GM12892 (cell line): Measurements from ENCODE around the gene FAM118A.

Experiments used
- DNase-seq: peaks from one replicate; pipeline ENCODE4 v3.0.0; 2011; ENCODE audit not compliant: insufficient read length
- FAIRE-seq: peaks from 2 replicates; lab custom pipeline; 2011; peaks lifted over from hg19 to GRCh38; lab: Jason Lieb, UNC
- POLR2A ChIP-seq: IDR thresholded peaks from 2 replicates; pipeline ENCODE4 v1.6.1; 2011; ENCODE audit warnings: low read depth, low read length, control low read depth
- POLR2AphosphoS5 ChIP-seq: IDR thresholded peaks from 2 replicates; pipeline ENCODE4 v1.6.1; 2011; ENCODE audit warnings: low read depth, low read length, control low read depth
- TAF1 ChIP-seq: IDR thresholded peaks from 2 replicates; pipeline ENCODE4 v1.6.1; 2011; ENCODE audit warnings: low read depth, mild to moderate bottlenecking, control low read depth, low read length, borderline replicate concordance

The FAM118A gene

DNA sequence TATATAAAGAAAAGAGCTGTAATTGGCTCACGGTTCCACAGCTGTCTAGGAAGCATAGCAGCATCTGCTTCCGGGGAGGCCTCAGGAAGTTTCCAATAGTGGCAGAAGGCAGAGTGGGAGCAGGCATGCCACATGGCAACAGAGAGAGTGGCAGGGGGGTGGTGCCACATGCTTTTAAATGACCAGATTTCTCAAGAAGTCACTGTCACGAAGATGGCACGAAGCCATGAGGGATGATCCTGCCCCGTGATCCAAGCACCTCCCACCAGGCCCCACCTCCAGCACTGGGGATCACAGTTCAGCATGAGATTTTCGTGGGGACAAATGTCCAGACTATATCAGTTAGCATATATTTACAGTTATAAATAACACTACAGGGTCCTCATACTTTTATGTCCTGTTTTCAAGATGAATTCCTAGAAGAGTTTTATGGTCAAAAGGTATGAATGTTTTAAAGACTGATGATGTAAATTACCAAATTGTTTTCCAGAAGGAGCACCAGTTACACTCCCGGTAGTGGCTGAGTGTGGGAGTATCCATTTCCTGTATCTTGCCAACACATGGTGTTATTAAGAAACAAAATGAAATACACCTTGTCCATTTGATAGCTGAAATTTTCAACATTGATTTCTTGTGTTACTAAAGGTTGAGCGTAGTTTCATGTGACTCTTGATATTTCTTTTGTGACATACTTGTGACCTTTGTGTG, 19.2 kb downstream of the FAM118A start:
- TF ChIP-seq POLR2A (no peak), TAF1 (no peak), POLR2AphosphoS5 (no peak)
- FAIRE-seq (no peak), DNase-seq (no peak)

DNA sequence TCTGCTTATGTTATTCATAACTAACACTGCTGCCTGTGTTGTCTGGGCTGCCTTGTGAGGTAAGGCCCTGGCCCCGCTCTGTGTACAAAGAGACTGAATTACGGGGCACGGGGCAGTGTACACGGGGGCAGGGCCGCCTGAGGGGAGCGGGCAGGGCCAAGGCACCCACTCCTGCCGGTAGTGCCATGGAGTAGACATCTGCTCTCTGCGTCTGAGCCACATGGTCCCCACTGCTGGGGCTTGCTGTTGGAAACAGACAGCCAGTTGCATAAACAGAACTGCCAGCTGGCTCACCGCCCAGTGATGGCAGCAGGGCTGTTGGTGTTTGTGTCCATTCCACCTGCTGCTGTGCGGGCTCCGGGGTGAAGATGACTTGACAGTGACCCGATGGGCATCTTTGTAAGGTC, 19.8 kb downstream of the FAM118A start:
- DNase-seq (no peak), FAIRE-seq (no peak)
- TF ChIP-seq POLR2AphosphoS5 (no peak), TAF1 (no peak), POLR2A (no peak)

- TF ChIP-seq POLR2A, result no peak
- no peak for TF ChIP-seq POLR2AphosphoS5
- TF ChIP-seq TAF1, result no peak
- no peak for FAIRE-seq
- DNase-seq, result no peak
These were observed 20.8 kb downstream of the FAM118A start for GRCh38 chr22:45330548-45330947.

DNA sequence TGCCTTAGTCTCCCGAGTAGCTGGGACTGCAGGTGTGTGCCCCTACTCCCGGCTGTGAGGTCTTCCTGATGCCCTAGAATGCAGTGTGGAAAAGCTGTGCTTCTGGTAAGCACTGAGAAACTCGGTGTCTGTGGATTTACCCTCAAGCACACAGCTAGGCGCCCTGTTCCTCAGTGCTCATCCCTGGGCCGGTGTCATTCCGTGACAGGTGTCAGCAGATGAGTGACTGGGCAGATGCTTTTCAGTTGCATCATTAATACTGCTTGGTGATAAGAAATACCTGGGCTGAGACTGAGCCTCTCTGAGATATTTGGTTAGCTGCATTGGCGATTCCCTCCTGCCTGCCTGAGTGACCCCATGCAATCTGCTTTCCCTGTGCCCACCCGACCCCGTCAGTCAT, 21.8 kb downstream of the FAM118A start:
- no peak for TF ChIP-seq POLR2A
- TF ChIP-seq TAF1, result no peak
- TF ChIP-seq POLR2AphosphoS5, result no peak
- no peak for FAIRE-seq
- no peak for DNase-seq

- no peak for FAIRE-seq
- DNase-seq, result no peak
- TF ChIP-seq POLR2AphosphoS5 (no peak), TAF1 (no peak), POLR2A (no peak)
These were observed 22.3 kb downstream of the FAM118A start for GRCh38 chr22:45332001-45332400.

DNA sequence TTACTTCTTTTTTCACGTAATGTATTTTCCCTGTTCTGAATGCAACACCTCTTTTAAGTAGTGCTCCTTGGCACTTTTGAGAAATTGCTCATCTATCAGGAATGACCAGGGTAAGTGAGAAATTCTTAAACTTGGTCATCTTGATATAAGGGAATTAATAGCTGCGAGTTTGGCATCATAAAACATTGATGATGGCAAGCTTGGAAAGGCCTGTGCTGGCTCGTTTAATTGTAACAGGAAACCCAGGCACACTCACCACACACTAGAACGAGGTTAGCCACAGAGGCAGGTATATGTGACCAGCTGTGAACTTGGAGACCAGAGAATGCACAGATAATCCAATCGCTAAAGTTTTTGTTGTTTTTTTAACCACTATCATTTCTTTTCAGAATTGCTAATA, 24.3 kb downstream of the FAM118A start:
- TF ChIP-seq POLR2AphosphoS5 (no peak), POLR2A (no peak), TAF1 (no peak)
- FAIRE-seq (no peak), DNase-seq (no peak)

DNA sequence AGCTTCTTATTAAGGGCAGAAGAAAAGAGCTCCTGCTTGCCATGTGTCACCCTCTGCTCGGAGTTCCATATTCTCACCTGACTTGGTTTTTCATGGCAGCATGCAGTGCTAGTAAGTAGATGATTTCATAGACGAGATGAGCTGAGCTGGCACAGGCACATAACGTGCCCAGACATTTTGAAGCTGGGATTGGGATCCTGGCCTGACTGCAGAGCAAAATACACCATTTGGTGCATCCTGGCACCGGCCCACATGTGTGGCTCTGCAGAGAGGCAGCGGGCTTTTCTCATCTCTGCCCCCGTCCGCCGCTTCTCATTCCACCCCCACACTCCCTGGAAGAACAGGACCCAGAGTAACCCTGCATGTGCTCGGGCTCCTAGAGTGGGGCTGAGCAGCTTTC, 24.8 kb downstream of the FAM118A start:
- DNase-seq (no peak), FAIRE-seq (no peak)
- TF ChIP-seq POLR2A (no peak), POLR2AphosphoS5 (no peak), TAF1 (no peak)

DNA sequence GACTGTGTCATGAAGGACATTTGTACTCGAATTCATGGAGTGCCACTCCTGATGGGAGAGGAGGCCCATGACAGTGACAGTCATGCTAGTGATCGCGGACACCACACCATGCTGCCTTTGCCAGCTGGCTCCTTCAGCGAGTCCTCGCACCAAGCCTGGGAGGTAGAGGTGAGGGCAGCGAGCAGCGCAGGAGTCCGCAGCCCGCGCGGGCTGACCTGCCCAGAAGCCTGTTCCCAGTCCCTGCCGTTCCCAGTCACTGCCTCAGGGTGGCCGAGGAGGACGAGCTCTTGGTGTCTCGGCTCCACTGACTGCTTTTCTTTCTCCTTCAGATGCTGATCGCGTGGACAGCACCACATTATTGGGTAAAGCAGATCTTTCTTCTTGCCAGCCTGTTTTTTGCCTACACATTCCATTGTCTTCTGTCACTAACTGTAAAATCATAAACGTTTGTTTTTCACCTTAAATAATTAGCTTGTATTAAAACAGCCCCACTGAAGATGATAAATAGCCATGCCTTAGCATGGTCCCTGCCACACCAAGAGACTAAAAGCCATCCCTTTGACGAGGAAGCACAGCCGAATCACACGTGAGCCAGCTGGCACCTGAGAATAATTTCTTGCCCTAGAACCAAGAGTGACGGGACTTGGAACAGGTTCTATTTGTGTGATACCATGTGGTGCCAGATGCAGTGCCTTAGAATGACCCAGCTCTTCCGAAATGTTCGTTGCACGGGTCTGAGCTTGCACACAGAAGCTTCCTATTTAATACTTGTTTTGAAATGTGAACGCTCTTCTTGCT, 25.5 kb downstream of the FAM118A start:
- no peak for FAIRE-seq
- TF ChIP-seq POLR2AphosphoS5 (no peak), POLR2A (no peak), TAF1 (no peak)
- DNase-seq, result no peak

GRCh38 chr22:45335854-45336522, 26.3 kb downstream of the FAM118A start:
- FAIRE-seq (no peak), DNase-seq (no peak)
- TF ChIP-seq TAF1 (no peak), POLR2AphosphoS5 (no peak), POLR2A (no peak)

DNA sequence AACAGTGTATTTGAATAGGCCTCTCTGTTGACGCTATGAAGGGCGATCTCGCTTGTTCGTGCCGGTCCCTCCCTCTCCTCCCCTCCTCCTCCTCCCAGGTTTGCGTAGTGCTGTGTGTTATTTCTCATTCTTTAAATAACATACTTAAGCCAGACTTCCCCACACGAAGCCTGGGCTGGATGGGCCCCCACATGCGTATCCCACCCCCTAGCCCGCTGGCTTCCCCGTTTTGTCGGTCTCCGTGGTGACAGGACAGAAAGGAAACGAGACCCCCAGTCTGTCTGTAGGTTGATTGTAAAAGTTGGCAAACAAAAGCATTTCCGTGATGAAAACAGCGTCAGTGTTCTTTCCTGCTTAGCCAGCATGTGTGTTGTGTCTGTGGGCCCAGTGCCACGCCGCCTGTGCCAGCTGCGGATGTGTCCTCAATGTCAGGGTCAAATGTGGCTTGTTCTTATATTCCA, 27.3 kb downstream of the FAM118A start:
- no peak for FAIRE-seq
- DNase-seq, result no peak
- TF ChIP-seq POLR2AphosphoS5 (no peak), TAF1 (no peak), POLR2A (no peak)

GRCh38 chr22:45337536-45337935, 27.8 kb downstream of the FAM118A start:
- FAIRE-seq, result no peak
- no peak for DNase-seq
- no peak for TF ChIP-seq POLR2A
- TF ChIP-seq POLR2AphosphoS5, result no peak

- no peak for FAIRE-seq
- DNase-seq, result no peak
- TF ChIP-seq POLR2A (no peak), TAF1 (no peak), POLR2AphosphoS5 (no peak)
These were observed 29.1 kb downstream of the FAM118A start for GRCh38 chr22:45338795-45339194.
